DND-41 (cell line): Measurements from ENCODE around the gene RDH5.

Source experiments
- EZH2 ChIP-seq: IDR thresholded peaks from 3 replicates; pipeline ENCODE4 v1.6.1; 2012; ENCODE audit warnings: borderline replicate concordance, low read depth, mild to moderate bottlenecking, moderate library complexity, low read length, inconsistent platforms; ENCODE audit not compliant: severe bottlenecking
- TF ChIP-seq, protein P1 (sequence below): IDR thresholded peaks from 2 replicates; pipeline ENCODE4 v1.5.1; 2012; ENCODE audit warnings: borderline replicate concordance, low read length, moderate library complexity, mild to moderate bottlenecking; ENCODE audit not compliant: poor library complexity, severe bottlenecking; ENCODE audit errors: extremely low read depth

DNA sequence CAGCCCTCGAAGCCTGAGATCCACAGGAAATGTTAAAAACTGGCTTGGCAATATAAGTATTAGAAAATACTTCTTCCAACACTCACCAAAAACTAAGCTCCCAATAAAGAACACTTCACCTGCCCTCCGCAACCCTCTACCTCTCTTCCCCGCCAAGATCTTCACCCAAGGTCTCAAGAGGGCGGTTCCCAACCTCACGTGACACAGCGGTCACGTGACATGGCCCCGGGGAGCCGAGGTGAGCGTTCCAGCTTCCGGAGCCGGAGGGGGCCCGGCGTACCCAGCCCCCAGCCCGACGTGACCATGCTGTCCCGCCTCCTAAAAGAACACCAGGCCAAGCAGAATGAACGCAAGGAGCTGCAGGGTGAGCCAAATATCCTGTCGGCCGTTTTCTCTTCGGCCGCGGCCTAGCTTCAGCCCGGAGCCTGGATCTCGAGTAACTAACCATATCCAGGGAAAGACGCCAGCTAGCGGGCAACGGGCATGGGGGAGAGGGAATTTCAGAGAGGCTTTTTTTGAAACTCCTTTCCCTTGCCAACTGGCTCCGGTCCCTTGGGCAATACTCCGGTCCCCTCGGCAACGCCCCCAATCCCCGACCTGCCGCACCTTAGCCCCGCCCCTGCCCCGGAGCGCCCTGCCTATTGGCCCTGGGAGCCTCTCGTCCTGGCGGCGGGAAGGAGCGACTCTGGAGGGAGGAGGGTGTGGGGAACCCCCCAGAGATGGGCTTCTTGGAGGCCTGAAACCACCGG lies 4.2 kb upstream of the RDH5 start, which contains the start of gene BLOC1S1:
- TF ChIP-seq EZH2 = no peak
- TF ChIP-seq, protein P1, sequence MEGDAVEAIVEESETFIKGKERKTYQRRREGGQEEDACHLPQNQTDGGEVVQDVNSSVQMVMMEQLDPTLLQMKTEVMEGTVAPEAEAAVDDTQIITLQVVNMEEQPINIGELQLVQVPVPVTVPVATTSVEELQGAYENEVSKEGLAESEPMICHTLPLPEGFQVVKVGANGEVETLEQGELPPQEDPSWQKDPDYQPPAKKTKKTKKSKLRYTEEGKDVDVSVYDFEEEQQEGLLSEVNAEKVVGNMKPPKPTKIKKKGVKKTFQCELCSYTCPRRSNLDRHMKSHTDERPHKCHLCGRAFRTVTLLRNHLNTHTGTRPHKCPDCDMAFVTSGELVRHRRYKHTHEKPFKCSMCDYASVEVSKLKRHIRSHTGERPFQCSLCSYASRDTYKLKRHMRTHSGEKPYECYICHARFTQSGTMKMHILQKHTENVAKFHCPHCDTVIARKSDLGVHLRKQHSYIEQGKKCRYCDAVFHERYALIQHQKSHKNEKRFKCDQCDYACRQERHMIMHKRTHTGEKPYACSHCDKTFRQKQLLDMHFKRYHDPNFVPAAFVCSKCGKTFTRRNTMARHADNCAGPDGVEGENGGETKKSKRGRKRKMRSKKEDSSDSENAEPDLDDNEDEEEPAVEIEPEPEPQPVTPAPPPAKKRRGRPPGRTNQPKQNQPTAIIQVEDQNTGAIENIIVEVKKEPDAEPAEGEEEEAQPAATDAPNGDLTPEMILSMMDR = no peak
